Activated CD4-positive, alpha-beta T cell treated with anti-CD3 and anti-CD28 coated beads, Interleukin-2, Interleukin-6, amounts not matched to agents 100 ng/mL and 50 ng/mL, durations not matched to agents 16 hours and 8 hours (primary cell): ENCODE measurements around the gene ABCC3.

Experiments used
- DNase-seq: peaks from one replicate; pipeline ENCODE4 v3.0.0-alpha.2; 2020

ABCC3 gene

GRCh38 chr17:50645748-50646682 is 11.3 kb downstream of the ABCC3 start:
- DNase-seq, result no peak

GRCh38 chr17:50647187-50647586 is 12.5 kb downstream of the ABCC3 start:
- no peak for DNase-seq

- DNase-seq, result no peak
These were observed 14.6 kb downstream of the ABCC3 start for GRCh38 chr17:50649042-50649908.

- DNase-seq, result no peak
These were observed 17.0 kb downstream of the ABCC3 start for GRCh38 chr17:50651661-50652060.

- no peak for DNase-seq
These were observed 19.1 kb downstream of the ABCC3 start for GRCh38 chr17:50653738-50654137.

GRCh38 chr17:50656509-50656908 is 21.8 kb downstream of the ABCC3 start:
- no peak for DNase-seq

GRCh38 chr17:50657054-50657453 is 22.4 kb downstream of the ABCC3 start:
- DNase-seq, result no peak

- DNase-seq, result no peak
These were observed 22.9 kb downstream of the ABCC3 start for GRCh38 chr17:50657627-50658026.

GRCh38 chr17:50658616-50659015 is 23.9 kb downstream of the ABCC3 start:
- no peak for DNase-seq

- DNase-seq, result no peak
These were observed 24.5 kb downstream of the ABCC3 start for GRCh38 chr17:50659179-50659578.

GRCh38 chr17:50660042-50660886 is 25.6 kb downstream of the ABCC3 start:
- DNase-seq, result no peak

- no peak for DNase-seq
These were observed 26.2 kb downstream of the ABCC3 start for GRCh38 chr17:50660887-50661345.

- no peak for DNase-seq
These were observed 26.7 kb downstream of the ABCC3 start for GRCh38 chr17:50661348-50661747.

- peak; percentile 80 for DNase-seq
These were observed 27.2 kb downstream of the ABCC3 start for GRCh38 chr17:50661795-50662391.

- no peak for DNase-seq
These were observed 28.0 kb downstream of the ABCC3 start for GRCh38 chr17:50662632-50663225.

- DNase-seq, result no peak
These were observed 29.2 kb downstream of the ABCC3 start for GRCh38 chr17:50663812-50664374.

- no peak for DNase-seq
These were observed 30.2 kb downstream of the ABCC3 start for GRCh38 chr17:50664788-50665458.

GRCh38 chr17:50665838-50666237 is 31.2 kb downstream of the ABCC3 start:
- no peak for DNase-seq

GRCh38 chr17:50666316-50666715 is 31.6 kb downstream of the ABCC3 start:
- no peak for DNase-seq

GRCh38 chr17:50667259-50668024 is 32.8 kb downstream of the ABCC3 start:
- no peak for DNase-seq
